ENCODE measurements around the gene PTGFRN. TPM values are rescaled to one million over a fixed set of nuclear protein-coding genes. Genes with fewer than 3 reads are reported as not detected.

Gene PTGFRN
- total and polyA plus RNA-seq, 2 of the 4 experiments (the other 2 are of a cell fraction), result 0.90 to 1.1 TPM

DNA sequence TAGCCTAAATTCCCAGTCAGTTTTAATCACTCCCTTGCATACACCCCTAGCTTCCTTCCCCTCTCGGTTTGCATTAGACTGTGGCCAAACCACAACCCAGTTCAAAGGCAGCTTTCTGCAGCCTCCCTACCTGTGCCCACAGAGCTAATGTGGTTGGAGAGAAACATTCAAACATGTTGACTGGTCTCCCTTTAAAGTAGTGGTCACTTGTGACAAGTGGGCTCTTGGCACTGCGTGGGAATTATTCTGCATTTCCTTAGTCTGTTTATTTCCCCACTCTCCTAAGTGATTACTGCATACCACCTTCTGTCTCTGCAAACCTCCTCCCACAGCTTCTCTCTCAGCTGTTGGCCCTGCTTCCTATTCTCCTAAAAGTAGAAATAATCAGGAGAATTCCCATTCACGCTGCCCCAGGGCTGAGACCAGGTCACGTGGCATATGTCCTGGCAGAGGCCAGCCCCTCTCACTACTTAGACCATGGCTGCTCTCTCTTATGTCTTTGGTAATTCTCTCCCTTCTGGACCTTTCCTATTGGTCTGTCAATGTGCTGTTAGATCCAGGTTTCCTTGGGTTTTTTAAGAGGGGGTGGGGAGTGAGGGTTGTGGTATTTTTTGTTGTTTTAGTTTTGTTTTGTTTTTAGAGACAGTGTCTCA lies 53.4 kb downstream of the PTGFRN start:
- no peaks in the 10 kb centered on the region for H3K4me1 ChIP-seq (ENCODE audit: control insufficient read depth, insufficient read depth, low read length)
- H3K4ac ChIP-seq (ENCODE audit: low read depth, low read length), result no peak overlapping the region
- no peaks in the 10 kb centered on the region for H4K20me1 ChIP-seq (ENCODE audit: insufficient read depth, low read length)
- H3K27me3 ChIP-seq (ENCODE audit: control insufficient read depth, insufficient read depth, low read length), result no peaks in the 10 kb centered on the region
- dilution Hi-C loops (cut with HindIII; ENCODE audit: low sequenced_read_pairs, unreplicated experiment), result no loop called here
- no peak overlapping the region for H4K5ac ChIP-seq (ENCODE audit: low read depth, low read length)
- ChIA-PET CTCF (no interaction called here), POLR2A (ENCODE audit: unreplicated experiment) (no interaction called here)
- no peak overlapping the region for H3K4me3 ChIP-seq (ENCODE audit: insufficient read depth, low read depth, low read length)
- DNase-seq (no peak), ATAC-seq (ENCODE audit: low read depth) (no peak)
- H3K9me3 ChIP-seq (ENCODE audit: control insufficient read depth, insufficient read depth, low read length), result no peaks in the 10 kb centered on the region
- intact Hi-C loops (cut with micrococcal nuclease), result no loop called here
- TF ChIP-seq NFE2L2 (IDR thresholded peaks at IDR 0.05; ENCODE audit: low read depth, low read length) (no peak), CEBPB (IDR thresholded peaks at IDR 0.05; ENCODE audit: low read depth, low read length) (no peak), RCOR1 (IDR thresholded peaks at IDR 0.05; ENCODE audit: insufficient replicate concordance, low read length) (no peak), MAZ (IDR thresholded peaks at IDR 0.05; ENCODE audit: borderline replicate concordance, low read depth, low read length) (no peak), RAD21 (IDR thresholded peaks at IDR 0.05; ENCODE audit: low read length) (no peak), SMC3 (IDR thresholded peaks at IDR 0.05; ENCODE audit: low read depth, low read length) (no peak), RFX5 (IDR thresholded peaks at IDR 0.05; ENCODE audit: low read depth, low read length) (no peak), MXI1 (IDR thresholded peaks at IDR 0.05; ENCODE audit: borderline replicate concordance, low read depth, low read length) (no peak), CHD1 (IDR thresholded peaks at IDR 0.05; ENCODE audit: low read depth, low read length) (no peak), MAFK (IDR thresholded peaks at IDR 0.05; ENCODE audit: low read depth, low read length) (no peak), POLR2A (IDR thresholded peaks at IDR 0.05; ENCODE audit: low read depth, low read length) (no peak), FOS (IDR thresholded peaks at IDR 0.05; ENCODE audit: low read depth, low read length) (no peak), BHLHE40 (IDR thresholded peaks at IDR 0.05; ENCODE audit: low read depth, low read length) (no peak)
- TF ChIP-seq, protein P1, sequence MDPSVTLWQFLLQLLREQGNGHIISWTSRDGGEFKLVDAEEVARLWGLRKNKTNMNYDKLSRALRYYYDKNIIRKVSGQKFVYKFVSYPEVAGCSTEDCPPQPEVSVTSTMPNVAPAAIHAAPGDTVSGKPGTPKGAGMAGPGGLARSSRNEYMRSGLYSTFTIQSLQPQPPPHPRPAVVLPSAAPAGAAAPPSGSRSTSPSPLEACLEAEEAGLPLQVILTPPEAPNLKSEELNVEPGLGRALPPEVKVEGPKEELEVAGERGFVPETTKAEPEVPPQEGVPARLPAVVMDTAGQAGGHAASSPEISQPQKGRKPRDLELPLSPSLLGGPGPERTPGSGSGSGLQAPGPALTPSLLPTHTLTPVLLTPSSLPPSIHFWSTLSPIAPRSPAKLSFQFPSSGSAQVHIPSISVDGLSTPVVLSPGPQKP (IDR thresholded peaks at IDR 0.05; ENCODE audit: borderline replicate concordance, low read depth, low read length), result no peak
- TF ChIP-seq, protein P2, sequence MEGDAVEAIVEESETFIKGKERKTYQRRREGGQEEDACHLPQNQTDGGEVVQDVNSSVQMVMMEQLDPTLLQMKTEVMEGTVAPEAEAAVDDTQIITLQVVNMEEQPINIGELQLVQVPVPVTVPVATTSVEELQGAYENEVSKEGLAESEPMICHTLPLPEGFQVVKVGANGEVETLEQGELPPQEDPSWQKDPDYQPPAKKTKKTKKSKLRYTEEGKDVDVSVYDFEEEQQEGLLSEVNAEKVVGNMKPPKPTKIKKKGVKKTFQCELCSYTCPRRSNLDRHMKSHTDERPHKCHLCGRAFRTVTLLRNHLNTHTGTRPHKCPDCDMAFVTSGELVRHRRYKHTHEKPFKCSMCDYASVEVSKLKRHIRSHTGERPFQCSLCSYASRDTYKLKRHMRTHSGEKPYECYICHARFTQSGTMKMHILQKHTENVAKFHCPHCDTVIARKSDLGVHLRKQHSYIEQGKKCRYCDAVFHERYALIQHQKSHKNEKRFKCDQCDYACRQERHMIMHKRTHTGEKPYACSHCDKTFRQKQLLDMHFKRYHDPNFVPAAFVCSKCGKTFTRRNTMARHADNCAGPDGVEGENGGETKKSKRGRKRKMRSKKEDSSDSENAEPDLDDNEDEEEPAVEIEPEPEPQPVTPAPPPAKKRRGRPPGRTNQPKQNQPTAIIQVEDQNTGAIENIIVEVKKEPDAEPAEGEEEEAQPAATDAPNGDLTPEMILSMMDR (conservative IDR thresholded peaks at IDR 0.05; ENCODE audit: low read depth, low read length), result no peak
- TF ChIP-seq, protein P3, sequence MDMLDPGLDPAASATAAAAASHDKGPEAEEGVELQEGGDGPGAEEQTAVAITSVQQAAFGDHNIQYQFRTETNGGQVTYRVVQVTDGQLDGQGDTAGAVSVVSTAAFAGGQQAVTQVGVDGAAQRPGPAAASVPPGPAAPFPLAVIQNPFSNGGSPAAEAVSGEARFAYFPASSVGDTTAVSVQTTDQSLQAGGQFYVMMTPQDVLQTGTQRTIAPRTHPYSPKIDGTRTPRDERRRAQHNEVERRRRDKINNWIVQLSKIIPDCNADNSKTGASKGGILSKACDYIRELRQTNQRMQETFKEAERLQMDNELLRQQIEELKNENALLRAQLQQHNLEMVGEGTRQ (IDR thresholded peaks at IDR 0.05; ENCODE audit: low read depth, low read length), result no peak
- no peak overlapping the region for H4K8ac ChIP-seq (ENCODE audit: low read depth in 2 of 2, low read length in 2 of 2)
- WGBS, 2 experiments (ENCODE audit: extremely low coverage in 2 of 2, insufficient read length in 1 of 2), result 53% methylated on average over 2 of the region's 4 CpGs; no CpG with 5 or more reads in 1 of the 2 experiments
- H2BK5ac ChIP-seq (ENCODE audit: low read depth, low read length, poor library complexity, severe bottlenecking), result no peak overlapping the region
- no peak overlapping the region for H3K18ac ChIP-seq (ENCODE audit: low read depth, low read length)
- H2BK20ac ChIP-seq (ENCODE audit: low read depth, low read length), result no peak overlapping the region
- no peak overlapping the region for H2BK15ac ChIP-seq (ENCODE audit: low read depth, low read length)
- H2AFZ ChIP-seq (replicated peaks; ENCODE audit: low read length, poor library complexity), result no peak overlapping the region
- no peak overlapping the region for H2AK9ac ChIP-seq (replicated peaks; ENCODE audit: low read depth, low read length, poor library complexity)
- no peak overlapping the region for H3K23ac ChIP-seq (ENCODE audit: low read depth, low read length)
- no peak overlapping the region for H3K27ac ChIP-seq (ENCODE audit: insufficient read depth, low read length)
- H2BK120ac ChIP-seq (ENCODE audit: low read depth, low read length), result no peak overlapping the region
- H3K14ac ChIP-seq (replicated peaks; ENCODE audit: low read depth, low read length), result no peak overlapping the region
- no peaks in the 10 kb centered on the region for H3K79me1 ChIP-seq (ENCODE audit: low read depth in 1 of 2, low read length in 2 of 2)
- in situ Hi-C loops (cut with MboI; ENCODE audit: low sequenced_read_pairs), result no loop called here
- no peaks in the 10 kb centered on the region for H3K9me1 ChIP-seq (ENCODE audit: insufficient read depth, low read length)
- no peaks in the 10 kb centered on the region for H3K36me3 ChIP-seq (ENCODE audit: control insufficient read depth, insufficient read depth, low read length)
- H3K56ac ChIP-seq (ENCODE audit: extremely low read depth, insufficient read depth, low read length), result no peak overlapping the region
- H4K91ac ChIP-seq (ENCODE audit: insufficient read depth, low read depth, low read length), result no peak overlapping the region
- H3K4me2 ChIP-seq (ENCODE audit: low read depth, low read length), result no peak overlapping the region
- no peak overlapping the region for H2AK5ac ChIP-seq (ENCODE audit: low read depth, low read length)
- no TSS peak for BruUV-seq (replicated peaks)
- no peak overlapping the region for H3K9ac ChIP-seq (ENCODE audit: low read depth, low read length)
